Kidney epithelial cell (primary cell): ENCODE results near the gene TLK1. TPM values are rescaled to one million over a fixed set of nuclear protein-coding genes. Genes with fewer than 3 reads are reported as not detected.

Experiments used
- DNase-seq: peaks from one replicate; pipeline ENCODE4 v3.0.0-alpha.2; 2010; ENCODE audit warnings: low read depth
- H3K27me3 ChIP-seq: 2 replicates; pipeline ENCODE4 v1.6.0; 2011; ENCODE audit warnings: low read length; ENCODE audit not compliant: control insufficient read depth, insufficient read depth
- H3K36me3 ChIP-seq: 2 replicates; pipeline ENCODE4 v1.5.1; 2011; ENCODE audit warnings: low read length; ENCODE audit not compliant: control insufficient read depth, insufficient read depth
- H3K4me3 ChIP-seq: 2 replicates; pipeline ENCODE4 v1.5.1; 2011; ENCODE audit warnings: low read depth, mild to moderate bottlenecking, control low read depth, low read length
- total RNA-seq: library from RNA; depleted of rRNA; stranded (reverse); fragments of >200 nt; gene quantifications from 2 replicates; pipeline ENCODE4 v1.2.3, GENCODE V29; 2015
- TF ChIP-seq, protein P1 (sequence below): IDR thresholded peaks from 2 replicates; pipeline ENCODE4 v1.5.1; 2011; ENCODE audit warnings: mild to moderate bottlenecking, moderate library complexity, low read length, control low read depth, inconsistent platforms; ENCODE audit not compliant: insufficient read depth, poor library complexity, severe bottlenecking

Gene TLK1
- total RNA-seq, 1 donor from 2014 or later, result 24.4 TPM

DNA sequence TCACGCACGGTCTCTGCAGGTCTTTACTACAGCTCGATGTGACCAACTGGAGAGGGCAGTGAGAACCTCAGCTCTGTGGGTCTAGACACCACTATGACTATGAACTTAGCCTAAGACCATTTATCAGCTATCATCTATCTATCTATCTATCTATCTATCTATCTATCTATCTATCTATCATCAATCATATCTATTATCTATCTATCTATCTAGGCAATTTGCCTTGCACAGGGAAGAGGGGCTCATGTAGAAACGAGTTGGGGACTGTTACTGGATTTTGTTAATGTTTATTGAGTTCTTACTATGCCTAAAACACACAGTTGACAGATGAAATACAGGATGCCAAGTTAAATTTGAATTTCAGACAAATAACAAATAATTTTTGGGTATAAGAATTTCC is 41.1 kb upstream of the TLK1 start:
- TF ChIP-seq, protein P1, sequence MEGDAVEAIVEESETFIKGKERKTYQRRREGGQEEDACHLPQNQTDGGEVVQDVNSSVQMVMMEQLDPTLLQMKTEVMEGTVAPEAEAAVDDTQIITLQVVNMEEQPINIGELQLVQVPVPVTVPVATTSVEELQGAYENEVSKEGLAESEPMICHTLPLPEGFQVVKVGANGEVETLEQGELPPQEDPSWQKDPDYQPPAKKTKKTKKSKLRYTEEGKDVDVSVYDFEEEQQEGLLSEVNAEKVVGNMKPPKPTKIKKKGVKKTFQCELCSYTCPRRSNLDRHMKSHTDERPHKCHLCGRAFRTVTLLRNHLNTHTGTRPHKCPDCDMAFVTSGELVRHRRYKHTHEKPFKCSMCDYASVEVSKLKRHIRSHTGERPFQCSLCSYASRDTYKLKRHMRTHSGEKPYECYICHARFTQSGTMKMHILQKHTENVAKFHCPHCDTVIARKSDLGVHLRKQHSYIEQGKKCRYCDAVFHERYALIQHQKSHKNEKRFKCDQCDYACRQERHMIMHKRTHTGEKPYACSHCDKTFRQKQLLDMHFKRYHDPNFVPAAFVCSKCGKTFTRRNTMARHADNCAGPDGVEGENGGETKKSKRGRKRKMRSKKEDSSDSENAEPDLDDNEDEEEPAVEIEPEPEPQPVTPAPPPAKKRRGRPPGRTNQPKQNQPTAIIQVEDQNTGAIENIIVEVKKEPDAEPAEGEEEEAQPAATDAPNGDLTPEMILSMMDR, result no peak

GRCh38 chr2:171201271-171201670 is 40.6 kb upstream of the TLK1 start:
- Histone ChIP-seq H3K36me3 (no peaks in the 10 kb centered on the region), H3K27me3 (no peaks in the 10 kb centered on the region), H3K4me3 (no peak overlapping the region)
- TF ChIP-seq, protein P1, result no peak
- DNase-seq, result no peak

More for the DNA sequence above, 41.1 kb upstream of the TLK1 start:
- no peaks in the 10 kb centered on the region for H3K36me3 ChIP-seq
- DNase-seq, result no peak
- H3K4me3 ChIP-seq, result no peak overlapping the region
- H3K27me3 ChIP-seq, result no peaks in the 10 kb centered on the region

DNA sequence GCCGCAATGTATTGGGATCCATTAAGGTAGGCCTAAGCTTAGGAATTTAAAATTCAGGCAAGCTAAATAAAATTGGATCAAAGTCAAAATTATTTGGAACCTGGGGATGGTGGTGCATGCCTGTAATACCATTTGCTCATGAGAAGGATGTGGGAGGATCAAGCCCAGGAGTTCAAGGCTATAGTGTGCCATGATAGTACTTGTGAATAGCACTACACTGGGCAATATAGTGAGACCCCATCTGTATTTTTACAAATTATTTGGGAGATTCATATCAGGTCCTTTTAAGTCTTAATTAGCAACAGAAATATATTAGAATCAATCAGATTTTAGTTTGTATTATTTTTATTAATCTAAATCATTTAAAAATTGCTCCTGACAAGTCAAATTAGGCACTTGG is 39.8 kb upstream of the TLK1 start:
- TF ChIP-seq, protein P1, result no peak
- no peak for DNase-seq
- Histone ChIP-seq H3K27me3 (no peaks in the 10 kb centered on the region), H3K36me3 (no peaks in the 10 kb centered on the region), H3K4me3 (no peak overlapping the region)

DNA sequence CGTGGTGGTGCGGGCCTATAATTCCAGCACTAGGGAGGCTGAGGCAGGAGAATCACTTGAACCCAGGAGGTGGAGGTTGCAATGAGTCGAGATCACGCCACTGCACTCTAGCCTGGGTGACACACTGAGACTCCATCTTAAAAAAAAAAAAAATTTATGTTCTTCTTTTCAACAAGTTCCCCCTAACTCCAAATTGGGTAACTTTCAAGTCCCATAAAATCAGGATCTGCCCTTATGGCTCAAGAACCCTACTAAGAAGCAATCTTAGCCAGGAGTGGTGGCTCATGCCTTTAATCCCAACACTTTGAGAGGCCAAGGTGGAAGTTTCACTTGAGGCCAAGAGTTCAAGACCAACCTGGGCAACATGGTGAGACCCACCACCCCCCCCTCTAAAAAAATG is 30.3 kb upstream of the TLK1 start:
- DNase-seq, result no peak
- H3K36me3 ChIP-seq, result no peaks in the 10 kb centered on the region
- H3K27me3 ChIP-seq, result no peaks in the 10 kb centered on the region
- TF ChIP-seq, protein P1, result no peak
- no peak overlapping the region for H3K4me3 ChIP-seq

GRCh38 chr2:171187819-171188218 is 27.1 kb upstream of the TLK1 start:
- TF ChIP-seq, protein P1, result no peak
- no peak for DNase-seq
- Histone ChIP-seq H3K4me3 (no peak overlapping the region), H3K36me3 (no peaks in the 10 kb centered on the region), H3K27me3 (no peaks in the 10 kb centered on the region)

GRCh38 chr2:171187177-171187576 is 26.5 kb upstream of the TLK1 start:
- TF ChIP-seq, protein P1, result no peak
- DNase-seq, result no peak
- no peak overlapping the region for H3K4me3 ChIP-seq
- H3K27me3 ChIP-seq, result no peaks in the 10 kb centered on the region
- H3K36me3 ChIP-seq, result no peaks in the 10 kb centered on the region
